ENCODE measurements around the gene SYPL1.

SYPL1 gene

DNA sequence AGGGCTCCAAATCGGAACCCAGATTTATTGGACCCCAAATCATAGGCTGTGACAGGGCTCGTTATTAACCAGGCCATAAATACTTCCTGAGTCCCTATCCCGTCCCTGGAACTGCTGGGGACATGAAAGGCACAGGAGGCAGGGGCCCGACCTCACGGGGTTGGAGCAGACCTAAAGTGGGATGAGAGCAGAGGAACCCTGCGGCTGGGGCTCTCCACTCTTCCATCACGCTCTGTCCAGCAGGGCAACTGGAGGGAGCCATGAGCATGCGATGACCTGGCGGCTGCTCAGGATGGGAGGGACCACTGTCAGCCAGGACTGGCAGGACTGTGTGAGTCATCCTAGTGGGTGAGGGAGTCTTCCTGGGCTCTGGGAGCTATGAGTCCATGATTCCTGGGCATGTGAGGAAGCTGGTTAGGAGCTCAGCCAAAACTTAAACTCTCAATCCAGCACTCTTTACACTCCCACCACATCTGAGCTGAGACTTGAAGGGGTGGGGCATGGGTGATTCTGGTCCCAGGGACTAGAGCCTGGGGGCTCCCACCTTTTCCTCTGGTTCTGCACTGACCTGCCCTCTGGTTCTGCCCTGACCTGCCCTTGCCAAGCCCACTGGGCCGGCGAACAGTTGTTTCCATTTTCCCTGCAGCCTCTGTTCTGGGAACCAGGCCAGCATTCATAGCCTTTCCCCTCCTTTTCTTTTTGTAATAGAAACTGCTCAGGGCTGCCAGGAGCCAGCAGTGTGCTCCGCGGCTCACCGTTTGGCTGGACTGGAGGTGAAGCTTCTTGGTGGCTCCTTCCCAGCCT lies 47.1 kb downstream of the SYPL1 start:
- in situ Hi-C loops (cut with MboI; ENCODE audit: low sequenced_read_pairs, unreplicated experiment): loop anchor here (25.0 kb wide), 1 partner anchor 397 kb away; no protein-coding TSS in a partner anchor
- DNase-seq (ENCODE audit: low spot score): no peak

DNA sequence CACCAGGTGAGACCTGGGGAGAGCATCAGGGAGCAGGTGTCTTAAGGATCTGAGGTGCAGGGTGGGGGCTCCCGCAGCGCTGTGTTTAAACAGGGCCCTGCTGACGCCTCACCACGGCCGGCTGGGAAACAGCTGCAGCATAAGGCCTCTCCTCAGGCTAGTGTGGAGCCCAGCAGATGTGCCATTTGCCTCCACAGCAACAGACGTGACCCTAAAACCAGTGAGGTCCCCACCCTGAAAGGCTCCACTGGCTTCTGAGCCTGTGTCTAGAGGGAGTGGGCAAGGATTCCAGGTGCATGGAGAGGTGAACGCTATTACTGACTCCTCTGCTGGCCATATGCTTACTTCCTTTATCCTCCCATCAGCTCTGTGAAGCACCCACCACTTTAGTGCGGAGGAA lies 47.8 kb downstream of the SYPL1 start:
- in situ Hi-C loops (cut with MboI; ENCODE audit: low sequenced_read_pairs, unreplicated experiment): loop anchor here (25.0 kb wide), 1 partner anchor 398 kb away; no protein-coding TSS in a partner anchor
- DNase-seq (ENCODE audit: low spot score): no peak
- TF ChIP-seq, protein P1, sequence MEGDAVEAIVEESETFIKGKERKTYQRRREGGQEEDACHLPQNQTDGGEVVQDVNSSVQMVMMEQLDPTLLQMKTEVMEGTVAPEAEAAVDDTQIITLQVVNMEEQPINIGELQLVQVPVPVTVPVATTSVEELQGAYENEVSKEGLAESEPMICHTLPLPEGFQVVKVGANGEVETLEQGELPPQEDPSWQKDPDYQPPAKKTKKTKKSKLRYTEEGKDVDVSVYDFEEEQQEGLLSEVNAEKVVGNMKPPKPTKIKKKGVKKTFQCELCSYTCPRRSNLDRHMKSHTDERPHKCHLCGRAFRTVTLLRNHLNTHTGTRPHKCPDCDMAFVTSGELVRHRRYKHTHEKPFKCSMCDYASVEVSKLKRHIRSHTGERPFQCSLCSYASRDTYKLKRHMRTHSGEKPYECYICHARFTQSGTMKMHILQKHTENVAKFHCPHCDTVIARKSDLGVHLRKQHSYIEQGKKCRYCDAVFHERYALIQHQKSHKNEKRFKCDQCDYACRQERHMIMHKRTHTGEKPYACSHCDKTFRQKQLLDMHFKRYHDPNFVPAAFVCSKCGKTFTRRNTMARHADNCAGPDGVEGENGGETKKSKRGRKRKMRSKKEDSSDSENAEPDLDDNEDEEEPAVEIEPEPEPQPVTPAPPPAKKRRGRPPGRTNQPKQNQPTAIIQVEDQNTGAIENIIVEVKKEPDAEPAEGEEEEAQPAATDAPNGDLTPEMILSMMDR (IDR thresholded peaks at IDR 0.05; ENCODE audit: borderline replicate concordance, control extremely low read depth, extremely low read depth, insufficient read depth, missing control alignments): no peak

More for the DNA sequence above, 47.1 kb downstream of the SYPL1 start:
- TF ChIP-seq, protein P1 (IDR thresholded peaks at IDR 0.05; ENCODE audit: borderline replicate concordance, control extremely low read depth, extremely low read depth, insufficient read depth, missing control alignments): no peak

DNA sequence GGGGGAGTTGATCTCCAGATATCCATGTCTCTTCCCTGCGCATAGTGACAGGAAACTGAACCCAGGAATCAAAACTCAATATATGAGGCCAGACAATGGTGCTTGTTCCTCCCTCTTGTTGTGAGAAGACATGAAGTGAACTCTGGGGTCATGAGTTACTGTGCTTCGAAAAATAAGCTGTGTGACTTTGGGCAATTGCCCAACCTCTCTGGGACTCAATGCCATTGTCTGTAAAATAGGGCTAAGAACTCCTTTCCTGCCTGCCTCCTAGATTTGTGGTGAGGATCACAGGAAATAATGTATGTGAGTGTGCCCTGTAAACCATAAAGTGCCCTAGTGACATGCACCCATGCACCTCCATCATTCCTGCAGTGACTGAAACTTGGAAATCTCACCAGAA lies 48.4 kb downstream of the SYPL1 start:
- DNase-seq (ENCODE audit: low spot score): no peak
- TF ChIP-seq, protein P1 (IDR thresholded peaks at IDR 0.05; ENCODE audit: borderline replicate concordance, control extremely low read depth, extremely low read depth, insufficient read depth, missing control alignments): no peak
- in situ Hi-C loops (cut with MboI; ENCODE audit: low sequenced_read_pairs, unreplicated experiment): loop anchor here (25.0 kb wide), 1 partner anchor 399 kb away; no protein-coding TSS in a partner anchor

DNA sequence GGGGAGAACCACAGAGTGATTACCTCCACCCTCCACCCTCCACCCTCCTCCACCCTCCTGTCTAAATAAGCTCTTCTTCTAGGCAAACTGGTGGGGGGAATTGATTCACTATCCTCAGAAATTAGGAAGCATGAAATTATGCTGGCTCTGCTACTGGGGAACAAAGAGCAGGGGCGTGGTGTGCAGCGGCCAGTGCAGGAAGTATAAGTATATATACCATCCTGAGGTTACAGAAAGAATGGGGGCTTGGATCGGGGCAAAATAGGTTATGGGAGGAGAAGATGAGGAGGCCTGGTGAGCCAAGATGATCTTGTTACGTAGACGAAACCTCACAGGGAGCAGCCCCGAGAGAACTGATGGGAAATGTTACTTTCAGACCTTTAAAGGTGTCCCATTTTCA lies 49.1 kb downstream of the SYPL1 start:
- DNase-seq (ENCODE audit: low spot score): no peak
- in situ Hi-C loops (cut with MboI; ENCODE audit: low sequenced_read_pairs, unreplicated experiment): loop anchor here (25.0 kb wide), 1 partner anchor 399 kb away; no protein-coding TSS in a partner anchor
- TF ChIP-seq, protein P1 (IDR thresholded peaks at IDR 0.05; ENCODE audit: borderline replicate concordance, control extremely low read depth, extremely low read depth, insufficient read depth, missing control alignments): no peak

DNA sequence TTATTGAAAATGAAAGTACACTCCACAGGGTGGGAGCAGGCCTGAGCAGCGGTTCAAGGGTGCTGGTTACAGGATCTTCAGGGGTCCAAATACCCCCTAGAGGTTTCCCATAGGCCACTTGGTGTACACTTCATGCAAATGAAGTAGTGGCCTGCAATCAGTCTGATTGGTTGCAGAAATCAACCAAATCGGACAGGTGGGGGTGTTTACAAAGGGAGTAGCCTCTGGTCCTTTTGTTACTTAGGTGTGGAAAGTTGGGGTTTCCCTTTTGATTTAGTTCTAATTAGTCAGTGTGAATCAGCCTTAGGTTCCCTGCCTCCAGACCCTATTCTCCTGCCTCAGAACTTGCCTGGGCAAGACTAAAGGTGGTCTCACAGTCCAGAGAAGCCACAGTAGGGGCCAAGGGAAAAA lies 49.6 kb downstream of the SYPL1 start:
- in situ Hi-C loops (cut with MboI; ENCODE audit: low sequenced_read_pairs, unreplicated experiment): loop anchor here (25.0 kb wide), 1 partner anchor 400 kb away; no protein-coding TSS in a partner anchor
- DNase-seq (ENCODE audit: low spot score): no peak
- TF ChIP-seq, protein P1 (IDR thresholded peaks at IDR 0.05; ENCODE audit: borderline replicate concordance, control extremely low read depth, extremely low read depth, insufficient read depth, missing control alignments): no peak

DNA sequence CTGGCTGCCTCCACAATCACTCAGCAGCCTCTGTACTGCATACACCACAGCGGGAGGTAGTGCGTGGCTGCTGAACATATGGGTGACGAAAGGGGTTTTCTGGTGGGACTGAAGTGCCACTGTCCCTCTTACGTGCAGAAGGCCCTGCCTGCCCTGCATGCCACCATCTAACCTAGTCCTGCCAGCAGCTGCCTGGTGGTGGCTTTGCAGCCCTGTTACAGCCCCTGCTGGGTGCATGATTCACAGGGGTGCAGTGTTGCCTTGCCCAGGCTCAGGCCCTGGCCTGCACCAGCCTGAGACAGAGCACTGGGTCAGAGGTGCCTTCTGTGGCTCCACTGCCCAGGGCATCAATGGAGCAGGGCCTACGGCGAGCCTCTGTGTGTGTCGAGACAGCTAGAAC lies 50.1 kb downstream of the SYPL1 start:
- in situ Hi-C loops (cut with MboI; ENCODE audit: low sequenced_read_pairs, unreplicated experiment): loop anchor here (25.0 kb wide), 1 partner anchor 400 kb away; no protein-coding TSS in a partner anchor
- TF ChIP-seq, protein P1 (IDR thresholded peaks at IDR 0.05; ENCODE audit: borderline replicate concordance, control extremely low read depth, extremely low read depth, insufficient read depth, missing control alignments): no peak
- no peak for DNase-seq (ENCODE audit: low spot score)

All from GM13976 (cell line).